Activated CD4-positive, alpha-beta T cell treated with anti-CD3 and anti-CD28 coated beads for 36 hours (primary cell): ENCODE results near the gene BHMT2. TPM values are rescaled to one million over a fixed set of nuclear protein-coding genes. Genes with fewer than 3 reads are reported as not detected.

Experiments used
- ATAC-seq: fragments of 200-7000 bp; cut with Tn5 transposase; one replicate; pipeline ENCODE4 v1.10.0; 2021; ENCODE audit warnings: mild to moderate bottlenecking, moderate library complexity
- CTCF ChIA-PET: fragments of 350-600 bp; sonication (Branson Sonifier 250); formaldehyde crosslinking; loops from one replicate; lab custom pipeline; 2021; ENCODE audit warnings: antibody characterized with exemption; lab: Charles Lee
- POLR2A ChIA-PET: fragments of 350-600 bp; sonication (Branson Sonifier 250); formaldehyde crosslinking; loops from one replicate; lab custom pipeline; 2021; ENCODE audit warnings: antibody characterized with exemption, inconsistent platforms; lab: Charles Lee
- DNase-seq: peaks from one replicate; pipeline ENCODE4 v3.0.0-alpha.2; 2020
- H3K27ac Mint-ChIP-seq: one replicate; pipeline ENCODE4 v1.8.0; 2021; ENCODE audit warnings: mixed read lengths
- H3K27me3 Mint-ChIP-seq: one replicate; pipeline ENCODE4 v1.8.0; 2021; ENCODE audit warnings: mixed read lengths
- H3K36me3 Mint-ChIP-seq: one replicate; pipeline ENCODE4 v1.8.0; 2021; ENCODE audit warnings: low read depth, mixed read lengths
- H3K4me1 Mint-ChIP-seq: one replicate; pipeline ENCODE4 v1.8.0; 2021; ENCODE audit warnings: mixed read lengths
- H3K4me3 Mint-ChIP-seq: one replicate; pipeline ENCODE4 v1.8.0; 2021; ENCODE audit warnings: mild to moderate bottlenecking, moderate library complexity, mixed read lengths
- H3K9me3 Mint-ChIP-seq: one replicate; pipeline ENCODE4 v1.8.0; 2021; ENCODE audit warnings: low read depth, mixed read lengths
- intact Hi-C, 2 experiments: fragments of 100-400 bp; cut with DNase I in 1 of 2; cut with micrococcal nuclease in 1 of 2; formaldehyde crosslinking; loops; one replicate each; pipeline versions ENCODE4 v1.14.2 to v1.15.1; 2022 to 2024; cut with DNase I, micrococcal nuclease
- total RNA-seq, 2 experiments: library from RNA; stranded (reverse); gene quantifications; one replicate each; pipeline ENCODE4 v1.2.3, GENCODE V29; 2021

BHMT2 gene
- total RNA-seq, 2 experiments from 2014 or later: not detected

DNA sequence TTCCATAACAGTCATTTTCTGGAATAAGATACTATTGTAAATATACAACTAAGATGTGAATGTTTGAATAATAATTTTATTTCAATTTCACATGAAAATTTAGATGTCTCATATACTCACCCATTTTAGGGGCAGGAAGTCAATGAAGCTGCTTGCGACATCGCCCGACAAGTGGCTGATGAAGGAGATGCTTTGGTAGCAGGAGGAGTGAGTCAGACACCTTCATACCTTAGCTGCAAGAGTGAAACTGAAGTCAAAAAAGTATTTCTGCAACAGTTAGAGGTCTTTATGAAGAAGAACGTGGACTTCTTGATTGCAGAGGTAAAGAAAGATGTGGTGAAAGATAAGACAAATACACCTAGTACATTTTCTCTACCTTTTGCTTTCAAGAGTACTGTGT lies 50.7 kb downstream of the BHMT2 start:
- intact Hi-C loops: no loop called here
- Mint-ChIP-seq H3K9me3 (no peaks in the 10 kb centered on the region), H3K27ac (no peak overlapping the region), H3K36me3 (no peaks in the 10 kb centered on the region), H3K27me3 (peaks cover 10% of the 10 kb centered on the region), H3K4me3 (no peak overlapping the region), H3K4me1 (peaks cover 2% of the 10 kb centered on the region)
- peak; percentile 31 for DNase-seq
- ChIA-PET CTCF (interaction anchor here (1.4 to 2.0 kb wide), 3 partner anchors 13 to 99 kb away, joined by 4 to 13 read pairs (median 4); no protein-coding TSS in a partner anchor), POLR2A (no interaction called here)
- ATAC-seq: peak; percentile 49

DNA sequence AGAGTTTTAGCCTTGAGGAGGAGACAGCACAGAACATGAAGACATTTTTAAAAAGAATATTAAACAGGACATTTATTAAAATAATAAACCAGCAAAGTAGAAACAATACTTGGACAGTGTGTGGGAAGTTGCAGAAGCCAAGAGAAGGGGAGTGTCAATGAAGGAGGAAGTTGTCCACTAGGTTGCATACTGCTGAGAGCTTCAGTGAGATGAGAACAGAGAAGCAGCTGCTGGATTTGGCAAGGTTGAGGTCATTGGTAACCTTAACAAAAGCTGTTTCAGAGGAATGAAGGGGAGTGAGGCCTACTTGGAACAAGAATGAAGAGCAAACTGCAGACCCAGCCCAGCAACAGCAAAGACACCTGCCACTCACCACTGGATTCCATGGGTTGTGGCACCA lies 53.4 kb downstream of the BHMT2 start:
- no peak for DNase-seq
- Mint-ChIP-seq H3K9me3 (no peaks in the 10 kb centered on the region), H3K4me1 (peaks cover 2% of the 10 kb centered on the region), H3K36me3 (no peaks in the 10 kb centered on the region), H3K4me3 (no peak overlapping the region), H3K27me3 (peaks cover 6% of the 10 kb centered on the region), H3K27ac (no peak overlapping the region)
- POLR2A ChIA-PET: no interaction called here
- intact Hi-C loops: no loop called here
- CTCF ChIA-PET: interaction anchor here (2.6 kb wide), 1 partner anchor 9 kb away, joined by 11 read pairs; no protein-coding TSS in a partner anchor
- no peak for ATAC-seq

DNA sequence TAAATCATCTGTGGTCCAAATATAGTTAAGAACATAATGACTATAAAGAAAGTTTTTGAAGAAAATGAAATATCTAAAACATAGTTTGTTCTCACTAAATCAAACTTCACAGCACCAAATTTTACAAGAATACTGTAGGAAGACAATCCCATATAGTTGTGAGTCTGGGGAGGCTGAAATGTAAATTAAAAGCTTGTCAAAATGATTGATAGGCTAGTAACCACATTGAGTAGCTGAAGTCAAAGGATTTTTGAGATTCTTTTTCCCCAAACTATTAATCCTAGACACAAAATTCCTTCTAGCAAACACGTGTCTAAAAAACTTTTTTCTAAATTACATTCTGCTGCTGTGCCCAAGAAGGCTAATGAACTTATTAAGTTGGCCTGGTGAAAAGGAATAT lies 55.0 kb downstream of the BHMT2 start:
- ATAC-seq (no peak), DNase-seq (no peak)
- no peaks in the 10 kb centered on the region for H3K36me3 Mint-ChIP-seq
- intact Hi-C loops: no loop called here
- H3K4me1 Mint-ChIP-seq: peaks cover 2% of the 10 kb centered on the region
- no peak overlapping the region for H3K4me3 Mint-ChIP-seq
- no peaks in the 10 kb centered on the region for H3K9me3 Mint-ChIP-seq
- no peak overlapping the region for H3K27ac Mint-ChIP-seq
- ChIA-PET CTCF (interaction anchor here (0.8 kb wide), 2 partner anchors 20 to 84 kb away, joined by 3 read pairs; no protein-coding TSS in a partner anchor), POLR2A (no interaction called here)
- H3K27me3 Mint-ChIP-seq: no peaks in the 10 kb centered on the region

DNA sequence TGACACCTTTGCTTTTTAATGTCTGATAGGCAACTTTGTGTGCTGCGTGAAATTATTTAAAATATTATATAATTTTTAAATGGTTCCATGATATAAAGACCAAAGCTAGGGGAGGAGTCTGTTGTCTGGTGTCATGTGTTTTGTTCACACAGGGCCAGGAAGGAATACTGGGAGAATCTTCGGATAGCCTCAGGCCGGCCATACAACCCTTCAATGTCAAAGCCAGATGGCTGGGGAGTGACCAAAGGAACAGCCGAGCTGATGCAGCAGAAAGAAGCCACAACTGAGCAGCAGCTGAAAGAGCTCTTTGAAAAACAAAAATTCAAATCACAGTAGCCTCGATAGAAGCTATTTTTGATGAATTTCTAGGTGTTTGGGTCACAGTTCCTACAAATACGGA lies 61.2 kb downstream of the BHMT2 start:
- POLR2A ChIA-PET: no interaction called here
- H3K36me3 Mint-ChIP-seq: no peaks in the 10 kb centered on the region
- no peak overlapping the region for H3K4me3 Mint-ChIP-seq
- ATAC-seq: no peak
- intact Hi-C loops: loop anchor here (5.0 kb wide), 2 partner anchors 107 to 243 kb away; partner anchors contain the start of gene JMY (in 1 of the 2)
- peaks cover 3% of the 10 kb centered on the region for H3K27me3 Mint-ChIP-seq
- no peak overlapping the region for H3K27ac Mint-ChIP-seq
- DNase-seq: no peak
- H3K4me1 Mint-ChIP-seq: peaks cover 15% of the 10 kb centered on the region
- CTCF ChIA-PET: interaction anchor here (0.8 to 8.8 kb wide), 2 partner anchors 25 to 109 kb away, joined by 3 to 299 read pairs; no protein-coding TSS in a partner anchor
- no peaks in the 10 kb centered on the region for H3K9me3 Mint-ChIP-seq

DNA sequence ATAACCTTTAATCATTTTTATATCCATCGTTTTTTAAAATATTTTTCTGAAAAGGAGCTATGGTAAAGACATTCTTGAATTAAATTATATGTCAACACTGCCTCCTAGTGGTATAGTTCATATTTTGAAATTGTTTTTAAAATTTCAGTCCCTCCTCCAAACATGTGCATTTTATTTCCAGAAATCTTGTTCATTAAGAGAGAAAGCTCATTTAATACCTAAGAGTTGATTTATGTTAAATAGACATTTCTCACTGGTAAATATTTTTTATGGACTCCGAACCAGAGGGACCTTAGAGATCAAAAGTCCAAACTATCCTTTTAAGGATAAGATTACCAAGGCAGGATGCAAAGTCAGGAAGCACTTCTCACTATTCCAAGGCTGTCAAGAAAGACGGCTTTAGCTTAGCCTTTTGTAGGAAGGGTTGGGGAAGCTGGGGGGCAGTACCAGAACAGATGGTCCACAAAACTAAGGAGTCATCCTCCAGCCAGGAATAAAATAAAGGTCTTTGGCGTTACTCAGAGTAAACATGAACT lies 63.6 kb downstream of the BHMT2 start:
- peak overlapping the region; percentile 95 for H3K27ac Mint-ChIP-seq
- H3K27me3 Mint-ChIP-seq: peaks cover 3% of the 10 kb centered on the region
- peak overlapping the region; percentile 51 for H3K4me3 Mint-ChIP-seq
- intact Hi-C loops: loop anchor here (1.0 to 5.0 kb wide), 8 partner anchors 102 to 950 kb away; partner anchors contain the start of gene JMY (in 1 of the 2)
- ChIA-PET POLR2A (no interaction called here), CTCF (interaction anchor here (0.6 to 8.8 kb wide), 76 partner anchors 10 to 1289 kb away, joined by 3 to 299 read pairs (median 4); partner anchors contain the start of genes ARSB, HOMER1 and THBS4)
- DNase-seq: no peak
- H3K9me3 Mint-ChIP-seq: no peaks in the 10 kb centered on the region
- peaks cover 15% of the 10 kb centered on the region for H3K4me1 Mint-ChIP-seq
- no peaks in the 10 kb centered on the region for H3K36me3 Mint-ChIP-seq
- no peak for ATAC-seq

DNA sequence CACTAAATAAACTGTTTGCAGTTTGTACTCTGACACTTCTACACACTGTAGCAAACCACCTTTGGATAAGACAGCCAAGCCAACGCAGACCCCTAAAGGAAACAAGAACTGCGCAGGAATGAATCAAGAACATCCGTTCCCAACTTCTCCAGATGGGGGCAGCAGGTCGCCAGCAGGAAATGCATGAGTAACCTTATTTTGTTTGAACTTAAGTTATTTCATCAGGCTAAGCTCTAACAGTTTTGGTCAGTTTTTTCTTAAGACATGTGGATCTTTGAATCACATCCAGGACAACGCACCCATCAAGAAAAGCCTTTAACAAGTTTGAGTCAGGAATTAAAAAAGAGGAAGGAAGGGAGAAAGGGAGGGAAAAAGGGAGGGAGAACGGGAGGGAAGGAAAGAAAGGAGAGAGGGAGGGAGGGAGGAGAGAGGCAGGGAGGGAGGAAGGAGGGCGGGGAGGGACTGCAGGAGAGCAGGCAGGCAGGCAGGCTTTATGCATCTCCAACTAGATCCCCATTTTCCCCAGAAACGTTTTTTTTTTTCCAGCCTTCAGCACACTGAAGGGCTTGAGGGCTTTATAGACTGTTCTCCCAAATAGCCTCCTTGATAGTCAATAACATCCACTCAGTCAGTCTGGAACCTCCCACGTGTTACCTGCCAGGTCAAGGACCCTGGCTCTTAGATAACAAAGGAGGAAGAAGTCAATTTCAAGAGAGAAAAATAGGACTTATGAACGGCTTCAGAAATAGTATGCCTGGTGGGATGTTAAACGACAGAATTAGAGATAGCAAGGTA lies 64.3 kb downstream of the BHMT2 start:
- POLR2A ChIA-PET: no interaction called here
- CTCF ChIA-PET: interaction anchor here (0.6 to 8.8 kb wide), 60 partner anchors 11 to 1290 kb away, joined by 3 to 299 read pairs (median 4); partner anchors contain the start of genes ARSB, HOMER1 and THBS4
- no peaks in the 10 kb centered on the region for H3K36me3 Mint-ChIP-seq
- no peaks in the 10 kb centered on the region for H3K9me3 Mint-ChIP-seq
- peaks cover 15% of the 10 kb centered on the region for H3K4me1 Mint-ChIP-seq
- H3K4me3 Mint-ChIP-seq: peak overlapping the region; percentile 51
- peak overlapping the region; percentile 95 for H3K27ac Mint-ChIP-seq
- peaks cover 3% of the 10 kb centered on the region for H3K27me3 Mint-ChIP-seq
- intact Hi-C loops: loop anchor here (1.0 to 5.0 kb wide), 8 partner anchors 101 to 949 kb away; partner anchors contain the start of gene JMY (in 1 of the 2)
- DNase-seq (peak; percentile 85), ATAC-seq (peak; percentile 92)

DNA sequence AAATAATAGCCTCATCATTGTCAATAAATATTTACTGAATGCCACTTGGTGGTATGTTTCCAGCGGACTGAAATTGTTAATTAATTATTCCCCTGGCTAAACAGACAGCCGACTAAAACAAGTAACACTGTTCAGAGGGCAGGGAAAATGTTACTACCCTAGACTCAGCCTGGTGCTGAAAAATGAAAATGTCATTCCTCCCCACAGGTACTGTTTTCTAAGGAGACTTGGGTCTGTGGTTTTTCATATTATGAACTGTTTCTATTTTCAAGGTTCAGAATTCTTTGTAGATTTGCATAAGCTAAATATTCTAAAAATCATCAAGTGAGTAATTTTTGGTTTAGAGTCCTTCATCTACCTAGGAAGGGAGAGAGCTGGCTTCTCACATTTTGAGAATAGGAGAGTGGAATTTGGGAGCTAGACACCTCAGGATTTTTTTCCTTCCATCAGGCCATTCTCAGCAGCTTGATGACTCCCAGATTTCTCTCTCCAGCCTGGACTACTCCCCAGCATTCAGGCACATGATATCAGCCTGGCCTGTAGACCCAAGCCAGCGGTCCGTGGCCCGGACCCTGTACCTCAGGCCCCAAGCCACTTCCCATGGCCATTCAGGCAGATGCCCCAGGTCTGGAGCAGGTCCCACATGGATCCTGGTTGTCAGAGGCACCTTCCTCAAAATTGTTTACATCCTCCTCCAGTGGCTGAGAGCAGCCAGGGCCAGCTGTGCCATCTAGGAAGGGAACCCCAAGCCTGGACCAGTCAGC lies 66.4 kb downstream of the BHMT2 start:
- peaks cover 3% of the 10 kb centered on the region for H3K27me3 Mint-ChIP-seq
- H3K36me3 Mint-ChIP-seq: no peaks in the 10 kb centered on the region
- H3K27ac Mint-ChIP-seq: no peak overlapping the region
- no peaks in the 10 kb centered on the region for H3K9me3 Mint-ChIP-seq
- CTCF ChIA-PET: interaction anchor here (0.9 to 8.8 kb wide), 6 partner anchors 9 to 948 kb away, joined by 3 to 299 read pairs (median 4); no protein-coding TSS in a partner anchor
- intact Hi-C loops: no loop called here
- POLR2A ChIA-PET: no interaction called here
- peak; percentile 30 for ATAC-seq
- no peak overlapping the region for H3K4me3 Mint-ChIP-seq
- DNase-seq: no peak
- peaks cover 15% of the 10 kb centered on the region for H3K4me1 Mint-ChIP-seq

DNA sequence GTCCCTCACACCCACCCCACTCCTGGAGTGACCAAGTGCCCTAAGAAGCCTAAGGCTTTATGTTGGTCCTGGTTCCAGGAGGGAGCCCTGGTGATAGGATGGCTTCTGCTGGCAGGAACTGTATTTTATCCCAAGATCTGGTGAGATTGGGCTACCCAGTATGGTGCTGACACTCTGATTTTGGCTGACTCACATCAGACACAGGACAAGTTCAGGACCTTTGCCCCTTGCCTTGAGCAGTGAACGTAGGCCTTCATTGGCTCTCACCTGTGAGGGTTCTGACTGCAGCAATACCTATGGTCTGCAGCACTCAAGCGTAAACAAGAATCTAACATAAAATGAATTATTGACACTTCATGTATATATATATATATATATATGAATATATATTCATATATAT lies 67.1 kb downstream of the BHMT2 start:
- Mint-ChIP-seq H3K27me3 (peaks cover 3% of the 10 kb centered on the region), H3K36me3 (no peaks in the 10 kb centered on the region), H3K9me3 (no peaks in the 10 kb centered on the region), H3K4me3 (no peak overlapping the region), H3K27ac (no peak overlapping the region), H3K4me1 (peaks cover 15% of the 10 kb centered on the region)
- intact Hi-C loops: no loop called here
- DNase-seq: no peak
- no peak for ATAC-seq
- CTCF ChIA-PET: interaction anchor here (1.3 to 8.8 kb wide), 2 partner anchors 115 to 327 kb away, joined by 4 to 299 read pairs; no protein-coding TSS in a partner anchor
- POLR2A ChIA-PET: no interaction called here

Other genes with a start within 250 kb of the BHMT2 start
- gene ARSB, start 84.5 kb upstream of the BHMT2 start, total RNA-seq: 1 to 10 TPM; 7.6 to 8.0 TPM
- gene DMGDH, start 93 bp upstream of the BHMT2 start, total RNA-seq: under 1 TPM; 0.50 to 0.86 TPM
- gene BHMT, start 42.0 kb downstream of the BHMT2 start, total RNA-seq: not detected
- 1 to 10 TPM; 7.3 to 7.4 TPM for gene JMY, start 166.4 kb downstream of the BHMT2 start, total RNA-seq